HL-60 (cell line): Measurements from ENCODE around the gene TMEM100.

Experiments
- GABPA ChIP-seq: IDR thresholded peaks from 2 replicates; pipeline ENCODE4 v1.6.1; 2012; ENCODE audit warnings: low read depth
- POLR2AphosphoS5 ChIP-seq: IDR thresholded peaks from 2 replicates; pipeline ENCODE4 v1.6.1; 2012; ENCODE audit warnings: low read depth
- REST ChIP-seq: IDR thresholded peaks from 2 replicates; pipeline ENCODE4 v1.6.1; 2012; ENCODE audit warnings: low read depth; ENCODE audit not compliant: insufficient replicate concordance
- TF ChIP-seq, protein P1 (sequence below): IDR thresholded peaks from one replicate; pipeline ENCODE4 v1.5.1; 2011; ENCODE audit warnings: low read length, control low read depth, inconsistent platforms; ENCODE audit not compliant: insufficient read depth

DNA sequence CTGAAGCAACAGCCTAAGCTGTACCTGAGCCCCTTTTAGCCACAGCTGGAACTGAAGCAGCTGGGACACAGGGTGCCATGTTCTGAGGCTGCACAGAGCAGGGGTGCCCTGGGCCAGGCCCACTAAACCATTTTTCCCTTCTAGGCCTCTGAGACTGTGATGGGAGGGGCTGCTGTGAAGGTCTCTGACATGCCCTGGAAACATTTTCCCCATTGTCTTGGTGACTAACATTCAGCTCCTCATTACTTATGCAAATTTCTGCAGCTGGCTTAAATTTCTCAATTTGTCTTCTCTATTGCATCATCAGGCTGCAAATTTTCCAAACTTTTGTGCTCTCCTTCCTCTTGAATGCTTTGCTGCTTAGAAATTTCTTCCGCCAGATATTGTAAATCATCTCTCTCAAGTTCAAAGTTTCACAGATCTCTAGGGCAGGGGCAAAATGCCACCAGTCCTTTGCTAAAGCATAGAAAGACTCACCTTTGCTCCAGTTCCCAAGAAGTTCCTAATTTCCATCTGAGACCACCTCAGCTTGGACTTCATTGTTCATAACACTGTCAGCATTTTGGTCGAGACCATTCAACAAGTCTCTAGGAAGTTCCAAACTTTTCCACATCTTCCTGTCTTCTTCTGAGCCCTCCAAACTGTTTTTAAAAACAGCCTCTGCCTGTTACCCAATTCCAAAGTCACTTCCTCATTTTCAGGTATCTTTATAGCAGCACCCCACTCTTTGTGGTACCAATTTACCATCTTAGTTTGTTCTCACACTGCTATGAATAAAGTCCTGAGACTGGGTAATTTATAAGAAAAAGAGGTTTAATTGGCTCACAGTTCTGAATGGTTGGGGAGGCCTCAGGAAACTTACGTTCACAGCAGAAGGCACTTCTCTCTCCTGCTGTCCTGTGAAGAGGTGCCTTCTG is 49.8 kb downstream of the TMEM100 start:
- TF ChIP-seq, protein P1, sequence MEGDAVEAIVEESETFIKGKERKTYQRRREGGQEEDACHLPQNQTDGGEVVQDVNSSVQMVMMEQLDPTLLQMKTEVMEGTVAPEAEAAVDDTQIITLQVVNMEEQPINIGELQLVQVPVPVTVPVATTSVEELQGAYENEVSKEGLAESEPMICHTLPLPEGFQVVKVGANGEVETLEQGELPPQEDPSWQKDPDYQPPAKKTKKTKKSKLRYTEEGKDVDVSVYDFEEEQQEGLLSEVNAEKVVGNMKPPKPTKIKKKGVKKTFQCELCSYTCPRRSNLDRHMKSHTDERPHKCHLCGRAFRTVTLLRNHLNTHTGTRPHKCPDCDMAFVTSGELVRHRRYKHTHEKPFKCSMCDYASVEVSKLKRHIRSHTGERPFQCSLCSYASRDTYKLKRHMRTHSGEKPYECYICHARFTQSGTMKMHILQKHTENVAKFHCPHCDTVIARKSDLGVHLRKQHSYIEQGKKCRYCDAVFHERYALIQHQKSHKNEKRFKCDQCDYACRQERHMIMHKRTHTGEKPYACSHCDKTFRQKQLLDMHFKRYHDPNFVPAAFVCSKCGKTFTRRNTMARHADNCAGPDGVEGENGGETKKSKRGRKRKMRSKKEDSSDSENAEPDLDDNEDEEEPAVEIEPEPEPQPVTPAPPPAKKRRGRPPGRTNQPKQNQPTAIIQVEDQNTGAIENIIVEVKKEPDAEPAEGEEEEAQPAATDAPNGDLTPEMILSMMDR, result no peak
- TF ChIP-seq GABPA (no peak), POLR2AphosphoS5 (no peak), REST (no peak)
